K562 (cell line): ENCODE data around the gene PDGFRA. TPM values are rescaled to one million over a fixed set of nuclear protein-coding genes. Genes with fewer than 3 reads are reported as not detected.

Experiments used
- ATAC-seq: fragments of 200-7000 bp; cut with Tn5 transposase; 3 replicates; pipeline ENCODE4 v1.9.1; 2020; ENCODE audit warnings: moderate library complexity
- BruUV-seq: library from RNA; stranded (reverse); fragments of 400-500 nt; replicated peaks from 2 replicates; lab custom pipeline; 2021; lab: Mats Ljungman, UMichigan
- CTCF ChIA-PET: fragments of 300-600 bp; formaldehyde crosslinking; extraction: SDS; loops from one replicate; lab custom pipeline; 2021; ENCODE audit warnings: low intra/inter-chr PET ratio; lab: Yijun Ruan, JAX
- POLR2A ChIA-PET: fragments of 300-600, 350-650 bp; sonication (Branson Sonifier 250); formaldehyde crosslinking; extraction: SDS; loops from one replicate; lab custom pipeline; 2021; ENCODE audit warnings: antibody characterized with exemption, inconsistent platforms; lab: Yijun Ruan, JAX
- DNase-seq, 4 experiments: peaks; one replicate each; pipeline versions ENCODE4 v3.0.0 to v3.0.0-alpha.2; 2011 to 2018; ENCODE audit warnings: low spot score in 3 of 4, mixed read lengths in 3 of 4; ENCODE audit errors: extremely low read depth in 1 of 4
- FAIRE-seq: peaks from 2 replicates; lab custom pipeline; 2011; peaks lifted over from hg19 to GRCh38; lab: Jason Lieb, UNC
- H2AFZ ChIP-seq: 2 replicates; pipeline ENCODE4 v1.6.0; 2011; ENCODE audit warnings: low read depth, low read length, control low read depth, inconsistent platforms
- H3K27ac ChIP-seq: fragments of 200-600 bp; 3 replicates; pipeline ENCODE4 v1.8.0; 2011; ENCODE audit warnings: low read depth, mild to moderate bottlenecking, control low read depth, inconsistent platforms, low read length, moderate library complexity, mixed read lengths; ENCODE audit errors: extremely low read depth
- H3K27me3 ChIP-seq, 2 experiments: fragments of 300-600 bp in 1 of 2; 2 replicates in 1 of 2; 3 replicates in 1 of 2; pipeline versions ENCODE4 v1.6.0 to v1.8.0; 2011; ENCODE audit warnings: inconsistent platforms in 2 of 2, low read length in 2 of 2, mild to moderate bottlenecking in 1 of 2, mixed read lengths in 1 of 2, moderate library complexity in 1 of 2; ENCODE audit not compliant: control insufficient read depth in 2 of 2, insufficient read depth in 2 of 2
- H3K36me3 ChIP-seq: fragments of 300-600 bp; 3 replicates; pipeline ENCODE4 v1.8.0; 2011; ENCODE audit warnings: mild to moderate bottlenecking, low read length, inconsistent platforms; ENCODE audit not compliant: control insufficient read depth, insufficient read depth
- H3K4me1 ChIP-seq, 2 experiments: fragments of 200-600 bp in 1 of 2; replicated peaks in 1 of 2; 2 replicates in 1 of 2; 3 replicates in 1 of 2; pipeline versions ENCODE4 v1.5.1 to v1.8.0; 2011; ENCODE audit warnings: inconsistent platforms in 2 of 2, low read length in 2 of 2, mild to moderate bottlenecking in 1 of 2, mixed read lengths in 1 of 2, moderate library complexity in 1 of 2; ENCODE audit not compliant: control insufficient read depth in 2 of 2, insufficient read depth in 2 of 2
- H3K4me2 ChIP-seq: 2 replicates; pipeline ENCODE4 v1.6.1; 2011; ENCODE audit warnings: low read length, control low read depth, inconsistent platforms, mixed read lengths; ENCODE audit not compliant: insufficient read depth
- H3K4me3 ChIP-seq: fragments of 200-600 bp; sonication (generic), shearing (Covaris generic); 2 replicates; pipeline ENCODE4 v1.5.1; 2016; ENCODE audit warnings: control low read depth, inconsistent platforms
- H3K79me2 ChIP-seq: fragments of 200-600 bp; 3 replicates; pipeline ENCODE4 v1.8.0; 2011; ENCODE audit warnings: low read length, inconsistent platforms; ENCODE audit not compliant: control insufficient read depth, insufficient read depth
- H3K9ac ChIP-seq, 2 experiments: 2 replicates each; pipeline versions ENCODE4 v1.6.0 to v1.6.1; 2011; ENCODE audit warnings: low read depth in 2 of 2, low read length in 2 of 2, control low read depth in 1 of 2, inconsistent platforms in 1 of 2, mild to moderate bottlenecking in 1 of 2, mixed read lengths in 1 of 2; ENCODE audit not compliant: insufficient read depth in 1 of 2
- H3K9me1 ChIP-seq: one replicate; pipeline ENCODE4 v1.6.0; 2011; ENCODE audit warnings: inconsistent platforms, mild to moderate bottlenecking, low read length, moderate library complexity; ENCODE audit not compliant: control insufficient read depth, insufficient read depth
- H3K9me3 ChIP-seq: replicated peaks from 2 replicates; pipeline ENCODE4 v1.5.1; 2011; ENCODE audit warnings: low read depth, low read length, inconsistent platforms; ENCODE audit not compliant: control insufficient read depth, insufficient read depth
- H4K20me1 ChIP-seq: replicated peaks from 2 replicates; pipeline ENCODE4 v1.6.1; 2011; ENCODE audit warnings: low read length, inconsistent platforms, mixed read lengths; ENCODE audit not compliant: control insufficient read depth, insufficient read depth
- CBX8 ChIP-seq: fragments of 200-600 bp; sonication (generic); IDR thresholded peaks from 2 replicates; pipeline ENCODE4 v1.6.1; 2012; ENCODE audit warnings: borderline replicate concordance, mixed run types, low read depth, mild to moderate bottlenecking, moderate library complexity, mixed read lengths, low read length, control low read depth, inconsistent platforms; ENCODE audit not compliant: poor library complexity, severe bottlenecking; ENCODE audit errors: extremely low read depth
- RBM34 ChIP-seq: fragments of 200-400 bp; formaldehyde crosslinking; IDR thresholded peaks from 2 replicates; pipeline ENCODE4 v1.6.1; 2018; ENCODE audit warnings: low read length, borderline replicate concordance; ENCODE audit not compliant: insufficient read depth
- ZNF124 ChIP-seq: sonication (generic); formaldehyde crosslinking; IDR thresholded peaks from 2 replicates; pipeline ENCODE4 v1.8.1; 2022; ENCODE audit warnings: missing genetic modification reagents
- WGBS: fragments of 100-300 bp; shearing (Covaris generic); methylation state at CpG from one replicate; pipeline ENCODE4 v1.1.6; 2016; ENCODE audit warnings: low coverage, mixed read lengths; ENCODE audit not compliant: insufficient coverage; ENCODE audit errors: missing lambda C conversion rate; 5-methylcytosine and 5-hydroxymethylcytosine counted together
- in situ Hi-C: fragments of 300-500 bp; cut with MboI; formaldehyde crosslinking; loops from 4 replicates; pipeline ENCODE4 v1.15.0; 2018; ENCODE audit warnings: inconsistent platforms, mixed read lengths
- intact Hi-C: fragments of 100-400 bp; cut with micrococcal nuclease; formaldehyde crosslinking; loops from 2 replicates; pipeline ENCODE4 v1.14.2; 2022
- polyA plus RNA-seq, 8 experiments: library from polyadenylated mRNA; depleted of rRNA in 4 of 8; stranded (reverse) in 5 of 8; unstranded in 3 of 8; fragments of >200 nt; fragmentation: Nextera tagmentation in 2 of 8; fragmentation: Illumina TruSeq in 1 of 8; extraction: Ambion mirVana in 2 of 8; extraction: Trizol in 1 of 8; gene quantifications; 2 replicates each; pipeline versions ENCODE4 v1.2.1 to v1.2.3, GENCODE V29; 2011 to 2014; ENCODE audit warnings: inconsistent platforms in 1 of 8, missing spikeins in 1 of 8
- total RNA-seq, 7 experiments: library from RNA; depleted of rRNA in 6 of 7; stranded (reverse); fragments of >200 nt in 6 of 7; fragmentation: Illumina TruSeq in 2 of 7; extraction: Trizol in 2 of 7; gene quantifications; 2 replicates each; pipeline versions ENCODE4 v1.2.1 to v1.2.3, GENCODE V29; 2011 to 2021; ENCODE audit warnings: low replicate concordance in 1 of 7
- TF ChIP-seq, protein P1 (sequence below): fragments of 200-600 bp; sonication (generic); IDR thresholded peaks from one replicate; pipeline ENCODE4 v1.6.1; 2012; ENCODE audit warnings: mild to moderate bottlenecking, low read depth, low read length, inconsistent platforms

The PDGFRA gene
- total and polyA plus RNA-seq, 9 of the 15 experiments (the other 6 are each of a cell fraction or from before 2014, with no cell fraction given): 0.40 TPM; not detected in 8

- peaks cover 0 to 15% of the 10 kb centered on the region in 2 experiments; a peak in 2 of 5 replicates for H3K4me1 ChIP-seq
- in situ Hi-C loops: loop anchor here (5.0 to 25.0 kb wide), 5 partner anchors 320 to 1840 kb away; no protein-coding TSS in a partner anchor
- no peak overlapping the region for H3K9ac ChIP-seq
- POLR2A ChIA-PET: no interaction called here
- no peak overlapping the region for H3K4me2 ChIP-seq
- H3K4me3 ChIP-seq: no peak overlapping the region
- ATAC-seq (peak; percentile 28; the same call in 2 of the 3 replicates), DNase-seq (no peak)
- 43% methylated on average over 36 of the region's 36 CpGs for WGBS
- 0 out of 2 replicates have a peak, but pooled peaks cover 11% of the 10 kb centered on the region for H4K20me1 ChIP-seq
- H3K27me3 ChIP-seq: peaks cover 31 to 72% of the 10 kb centered on the region in 2 experiments
- BruUV-seq: no TSS peak
- H3K9me3 ChIP-seq: no peaks in the 10 kb centered on the region
- H2AFZ ChIP-seq: 0 out of 2 replicates have a peak overlapping the region, but pooled peaks have one; percentile 40
- no peaks in the 10 kb centered on the region for H3K36me3 ChIP-seq
- H3K9me1 ChIP-seq: no peaks in the 10 kb centered on the region
- no peak overlapping the region for H3K27ac ChIP-seq
- no peaks in the 10 kb centered on the region for H3K79me2 ChIP-seq
- TF ChIP-seq RBM34 (no peak), CBX8 (no peak), ZNF124 (no peak)
- TF ChIP-seq, protein P1, sequence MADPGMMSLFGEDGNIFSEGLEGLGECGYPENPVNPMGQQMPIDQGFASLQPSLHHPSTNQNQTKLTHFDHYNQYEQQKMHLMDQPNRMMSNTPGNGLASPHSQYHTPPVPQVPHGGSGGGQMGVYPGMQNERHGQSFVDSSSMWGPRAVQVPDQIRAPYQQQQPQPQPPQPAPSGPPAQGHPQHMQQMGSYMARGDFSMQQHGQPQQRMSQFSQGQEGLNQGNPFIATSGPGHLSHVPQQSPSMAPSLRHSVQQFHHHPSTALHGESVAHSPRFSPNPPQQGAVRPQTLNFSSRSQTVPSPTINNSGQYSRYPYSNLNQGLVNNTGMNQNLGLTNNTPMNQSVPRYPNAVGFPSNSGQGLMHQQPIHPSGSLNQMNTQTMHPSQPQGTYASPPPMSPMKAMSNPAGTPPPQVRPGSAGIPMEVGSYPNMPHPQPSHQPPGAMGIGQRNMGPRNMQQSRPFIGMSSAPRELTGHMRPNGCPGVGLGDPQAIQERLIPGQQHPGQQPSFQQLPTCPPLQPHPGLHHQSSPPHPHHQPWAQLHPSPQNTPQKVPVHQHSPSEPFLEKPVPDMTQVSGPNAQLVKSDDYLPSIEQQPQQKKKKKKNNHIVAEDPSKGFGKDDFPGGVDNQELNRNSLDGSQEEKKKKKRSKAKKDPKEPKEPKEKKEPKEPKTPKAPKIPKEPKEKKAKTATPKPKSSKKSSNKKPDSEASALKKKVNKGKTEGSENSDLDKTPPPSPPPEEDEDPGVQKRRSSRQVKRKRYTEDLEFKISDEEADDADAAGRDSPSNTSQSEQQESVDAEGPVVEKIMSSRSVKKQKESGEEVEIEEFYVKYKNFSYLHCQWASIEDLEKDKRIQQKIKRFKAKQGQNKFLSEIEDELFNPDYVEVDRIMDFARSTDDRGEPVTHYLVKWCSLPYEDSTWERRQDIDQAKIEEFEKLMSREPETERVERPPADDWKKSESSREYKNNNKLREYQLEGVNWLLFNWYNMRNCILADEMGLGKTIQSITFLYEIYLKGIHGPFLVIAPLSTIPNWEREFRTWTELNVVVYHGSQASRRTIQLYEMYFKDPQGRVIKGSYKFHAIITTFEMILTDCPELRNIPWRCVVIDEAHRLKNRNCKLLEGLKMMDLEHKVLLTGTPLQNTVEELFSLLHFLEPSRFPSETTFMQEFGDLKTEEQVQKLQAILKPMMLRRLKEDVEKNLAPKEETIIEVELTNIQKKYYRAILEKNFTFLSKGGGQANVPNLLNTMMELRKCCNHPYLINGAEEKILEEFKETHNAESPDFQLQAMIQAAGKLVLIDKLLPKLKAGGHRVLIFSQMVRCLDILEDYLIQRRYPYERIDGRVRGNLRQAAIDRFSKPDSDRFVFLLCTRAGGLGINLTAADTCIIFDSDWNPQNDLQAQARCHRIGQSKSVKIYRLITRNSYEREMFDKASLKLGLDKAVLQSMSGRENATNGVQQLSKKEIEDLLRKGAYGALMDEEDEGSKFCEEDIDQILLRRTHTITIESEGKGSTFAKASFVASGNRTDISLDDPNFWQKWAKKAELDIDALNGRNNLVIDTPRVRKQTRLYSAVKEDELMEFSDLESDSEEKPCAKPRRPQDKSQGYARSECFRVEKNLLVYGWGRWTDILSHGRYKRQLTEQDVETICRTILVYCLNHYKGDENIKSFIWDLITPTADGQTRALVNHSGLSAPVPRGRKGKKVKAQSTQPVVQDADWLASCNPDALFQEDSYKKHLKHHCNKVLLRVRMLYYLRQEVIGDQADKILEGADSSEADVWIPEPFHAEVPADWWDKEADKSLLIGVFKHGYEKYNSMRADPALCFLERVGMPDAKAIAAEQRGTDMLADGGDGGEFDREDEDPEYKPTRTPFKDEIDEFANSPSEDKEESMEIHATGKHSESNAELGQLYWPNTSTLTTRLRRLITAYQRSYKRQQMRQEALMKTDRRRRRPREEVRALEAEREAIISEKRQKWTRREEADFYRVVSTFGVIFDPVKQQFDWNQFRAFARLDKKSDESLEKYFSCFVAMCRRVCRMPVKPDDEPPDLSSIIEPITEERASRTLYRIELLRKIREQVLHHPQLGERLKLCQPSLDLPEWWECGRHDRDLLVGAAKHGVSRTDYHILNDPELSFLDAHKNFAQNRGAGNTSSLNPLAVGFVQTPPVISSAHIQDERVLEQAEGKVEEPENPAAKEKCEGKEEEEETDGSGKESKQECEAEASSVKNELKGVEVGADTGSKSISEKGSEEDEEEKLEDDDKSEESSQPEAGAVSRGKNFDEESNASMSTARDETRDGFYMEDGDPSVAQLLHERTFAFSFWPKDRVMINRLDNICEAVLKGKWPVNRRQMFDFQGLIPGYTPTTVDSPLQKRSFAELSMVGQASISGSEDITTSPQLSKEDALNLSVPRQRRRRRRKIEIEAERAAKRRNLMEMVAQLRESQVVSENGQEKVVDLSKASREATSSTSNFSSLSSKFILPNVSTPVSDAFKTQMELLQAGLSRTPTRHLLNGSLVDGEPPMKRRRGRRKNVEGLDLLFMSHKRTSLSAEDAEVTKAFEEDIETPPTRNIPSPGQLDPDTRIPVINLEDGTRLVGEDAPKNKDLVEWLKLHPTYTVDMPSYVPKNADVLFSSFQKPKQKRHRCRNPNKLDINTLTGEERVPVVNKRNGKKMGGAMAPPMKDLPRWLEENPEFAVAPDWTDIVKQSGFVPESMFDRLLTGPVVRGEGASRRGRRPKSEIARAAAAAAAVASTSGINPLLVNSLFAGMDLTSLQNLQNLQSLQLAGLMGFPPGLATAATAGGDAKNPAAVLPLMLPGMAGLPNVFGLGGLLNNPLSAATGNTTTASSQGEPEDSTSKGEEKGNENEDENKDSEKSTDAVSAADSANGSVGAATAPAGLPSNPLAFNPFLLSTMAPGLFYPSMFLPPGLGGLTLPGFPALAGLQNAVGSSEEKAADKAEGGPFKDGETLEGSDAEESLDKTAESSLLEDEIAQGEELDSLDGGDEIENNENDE: peak; percentile 88
- TF ChIP-seq, all 486 proteins: peak for 1
- intact Hi-C loops: no loop called here
- CTCF ChIA-PET: no interaction called here
- no peak for FAIRE-seq
Measured at GRCh38 chr4:54227256-54228055, 1.6 kb upstream of the PDGFRA start.
